ENCODE data around the gene SLC26A9.

The SLC26A9 gene

DNA sequence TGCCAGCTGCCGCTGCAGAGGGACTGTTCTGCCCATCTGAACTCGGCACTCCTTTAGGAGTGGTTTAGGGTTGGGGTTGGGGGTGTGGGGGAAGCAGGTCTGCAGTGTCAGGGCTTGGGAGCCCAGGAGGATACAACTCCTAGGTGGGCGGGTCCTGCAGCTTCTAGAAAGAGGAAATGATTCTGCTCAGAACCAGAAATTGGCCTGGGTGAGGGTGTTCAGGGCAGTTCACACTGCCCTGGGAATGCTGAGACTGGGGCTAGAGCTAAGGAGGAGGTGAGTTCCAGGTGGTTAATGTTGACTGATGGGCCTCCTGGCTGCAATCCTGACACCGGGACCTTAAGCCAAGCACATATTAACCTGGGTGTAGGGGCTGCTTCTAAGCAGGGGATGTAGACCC lies 4.8 kb upstream of the SLC26A9 start:
- DNase-seq, result no peak

DNA sequence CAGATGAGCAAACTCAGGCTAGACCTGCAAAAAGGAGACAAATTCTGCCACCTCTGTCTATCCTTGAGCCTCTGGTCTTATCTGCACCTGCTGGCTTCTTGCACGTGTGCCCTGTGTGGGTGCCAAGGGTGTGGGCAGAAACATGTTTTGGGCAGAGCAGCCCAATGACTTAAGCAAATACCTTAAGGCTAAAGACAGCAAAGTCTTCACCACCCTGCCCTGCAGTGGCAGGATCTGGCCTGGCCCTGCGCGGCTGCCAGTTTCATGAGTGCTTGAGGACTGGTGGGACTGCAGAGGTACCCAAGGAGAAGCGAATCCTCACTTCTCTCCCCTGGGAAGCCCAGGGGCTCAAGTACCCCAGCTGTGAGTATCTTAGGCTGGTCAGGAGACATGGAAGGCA lies 3.8 kb upstream of the SLC26A9 start:
- DNase-seq, result no peak

DNA sequence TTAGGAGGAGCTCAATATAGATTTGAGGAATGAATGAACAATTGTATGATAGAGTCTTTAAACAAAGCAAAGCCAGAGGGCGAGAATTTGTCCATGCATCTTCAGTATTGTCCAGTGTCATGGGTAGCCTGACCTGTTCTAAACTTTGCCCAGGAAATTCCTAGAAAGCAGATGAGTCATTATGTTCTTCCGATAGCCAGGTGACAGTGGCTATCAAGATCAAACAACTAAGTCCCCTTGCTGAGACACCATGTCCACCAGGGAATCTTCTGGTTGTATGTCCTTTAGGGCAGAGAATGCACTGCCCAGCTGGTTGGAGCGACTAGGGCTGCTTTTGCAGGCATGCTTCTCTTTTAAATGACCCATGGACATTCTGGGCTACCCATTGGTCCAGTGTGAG lies 1.8 kb upstream of the SLC26A9 start:
- no peak for DNase-seq

- DNase-seq, result no peak
Measured at GRCh38 chr1:205944525-205944924, 1.3 kb upstream of the SLC26A9 start.

DNA sequence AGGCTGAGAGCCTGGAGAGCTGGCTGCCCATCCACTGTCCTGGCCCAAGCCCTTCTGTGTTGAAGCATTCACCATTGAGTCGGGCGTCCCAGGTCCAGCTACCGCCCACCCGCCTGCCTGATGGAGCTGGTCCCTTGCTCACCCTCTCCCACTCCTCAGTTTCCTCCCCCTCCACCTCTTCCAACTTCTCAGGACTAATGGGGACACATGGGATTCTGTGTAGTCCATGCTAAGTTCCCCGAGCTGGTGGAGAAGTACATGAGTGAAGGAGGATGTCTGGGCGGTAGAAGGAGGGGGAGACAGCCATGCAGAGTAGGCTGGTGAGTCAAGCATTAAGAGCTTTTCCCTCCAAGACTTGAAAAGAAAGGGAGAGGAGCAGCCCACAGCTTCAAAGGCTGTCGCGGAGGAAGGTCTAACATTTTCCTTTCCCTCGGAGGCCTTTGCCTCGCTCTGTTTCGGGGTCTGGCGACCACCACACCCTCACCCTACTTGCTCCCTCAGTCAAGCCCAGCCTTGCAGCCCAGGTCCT lies 561 bp downstream of the SLC26A9 start:
- DNase-seq, result no peak

DNA sequence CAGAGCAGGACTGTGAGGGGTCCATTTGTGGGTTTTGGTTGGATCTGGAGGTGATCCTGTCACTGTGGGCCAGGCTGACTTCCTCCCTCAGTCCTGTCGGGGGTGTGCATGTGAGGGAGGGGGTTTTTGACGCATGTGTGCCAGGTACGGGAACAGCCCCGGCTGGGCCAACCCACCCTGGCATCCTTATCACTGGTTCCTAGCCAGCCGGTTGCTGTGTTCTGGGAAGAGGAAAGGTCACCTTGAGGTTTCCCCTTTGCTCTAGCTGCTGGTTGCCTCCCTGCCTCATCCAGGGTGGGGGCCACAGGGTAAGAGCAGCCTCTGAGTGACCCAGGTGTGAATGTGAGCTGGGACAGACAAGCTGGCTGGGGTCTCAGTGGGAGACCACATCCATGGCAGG lies 2.5 kb downstream of the SLC26A9 start:
- no peak for DNase-seq

- DNase-seq, result no peak
Measured at GRCh38 chr1:205939690-205940330, 3.4 kb downstream of the SLC26A9 start.

DNA sequence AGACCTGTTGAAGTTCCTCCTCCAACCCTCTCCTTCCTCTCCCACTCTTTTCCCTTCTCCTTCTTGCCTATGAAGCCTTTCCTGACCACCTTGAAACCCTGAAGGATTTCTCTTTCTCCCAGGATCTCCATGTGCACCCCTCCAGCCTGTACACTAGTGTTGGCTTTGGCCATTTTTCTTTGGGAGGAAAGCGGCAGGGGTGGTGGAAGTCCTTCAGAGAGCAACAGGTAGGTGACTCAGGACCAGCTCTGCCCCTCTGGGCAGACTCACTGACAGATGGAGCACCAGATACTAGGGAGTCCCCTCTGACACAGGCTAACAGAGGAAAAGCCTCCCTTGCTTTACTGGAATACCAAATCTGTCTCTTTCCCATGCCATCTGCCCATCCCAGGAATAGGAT lies 4.6 kb downstream of the SLC26A9 start:
- DNase-seq, result no peak

DNA sequence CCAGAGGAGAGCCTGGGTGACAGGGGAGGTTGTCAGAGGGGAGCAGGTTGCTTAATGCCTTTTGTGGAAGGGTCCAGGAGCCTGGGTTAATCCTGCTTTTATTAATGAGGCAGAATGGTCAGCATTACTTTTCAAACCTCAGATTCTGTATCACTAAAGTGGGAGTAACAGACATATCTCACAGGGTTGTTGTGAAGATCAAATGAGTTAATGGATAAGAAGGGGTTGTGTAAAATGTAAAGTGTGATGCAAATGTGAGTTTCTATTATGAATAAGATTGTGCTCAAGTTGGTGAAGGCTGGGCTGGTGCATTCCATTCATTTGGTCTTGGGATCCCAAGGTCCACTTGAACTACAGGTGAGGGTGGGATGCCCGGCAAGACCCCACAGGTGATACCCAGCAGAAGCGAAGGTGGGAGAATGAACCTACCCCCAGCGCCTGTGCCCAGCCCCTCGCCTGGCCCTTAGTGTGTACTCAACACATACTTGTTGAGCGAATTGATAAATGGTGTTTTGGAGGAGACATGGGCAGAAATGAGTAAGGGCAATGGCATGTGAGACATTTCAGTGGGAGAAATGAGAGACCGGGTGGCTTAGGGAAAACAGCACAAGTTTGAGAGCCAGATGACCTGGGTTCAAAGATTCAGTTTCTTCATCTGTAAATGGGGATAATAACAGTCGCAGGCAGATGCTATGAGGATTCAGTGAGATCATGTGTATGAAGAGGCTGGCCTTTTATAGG lies 6.2 kb downstream of the SLC26A9 start:
- no peak for DNase-seq

- no peak for DNase-seq
Measured at GRCh38 chr1:205936311-205936710, 6.9 kb downstream of the SLC26A9 start.

- no peak for DNase-seq
Measured at GRCh38 chr1:205935869-205936268, 7.4 kb downstream of the SLC26A9 start.

DNA sequence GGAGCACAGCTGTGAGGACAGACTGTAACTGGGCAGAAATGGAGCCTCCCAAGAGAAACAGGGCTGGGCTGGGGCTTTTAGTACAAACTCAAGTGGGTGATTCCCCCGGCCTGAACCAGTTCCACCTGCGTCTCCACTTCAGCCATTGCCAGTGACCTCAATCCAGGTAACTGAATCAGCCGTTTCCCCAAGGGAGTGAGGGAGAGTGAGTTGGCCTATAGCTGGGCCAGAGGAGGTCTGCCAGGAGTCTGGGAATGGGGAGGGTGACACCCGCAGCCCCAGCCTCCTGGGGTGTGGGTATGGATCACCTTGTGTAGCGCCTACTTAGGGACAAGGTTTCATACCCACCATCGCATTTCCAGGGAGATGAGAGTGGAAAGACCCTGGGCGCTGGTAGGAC lies 8.5 kb downstream of the SLC26A9 start:
- DNase-seq, result no peak

DNA sequence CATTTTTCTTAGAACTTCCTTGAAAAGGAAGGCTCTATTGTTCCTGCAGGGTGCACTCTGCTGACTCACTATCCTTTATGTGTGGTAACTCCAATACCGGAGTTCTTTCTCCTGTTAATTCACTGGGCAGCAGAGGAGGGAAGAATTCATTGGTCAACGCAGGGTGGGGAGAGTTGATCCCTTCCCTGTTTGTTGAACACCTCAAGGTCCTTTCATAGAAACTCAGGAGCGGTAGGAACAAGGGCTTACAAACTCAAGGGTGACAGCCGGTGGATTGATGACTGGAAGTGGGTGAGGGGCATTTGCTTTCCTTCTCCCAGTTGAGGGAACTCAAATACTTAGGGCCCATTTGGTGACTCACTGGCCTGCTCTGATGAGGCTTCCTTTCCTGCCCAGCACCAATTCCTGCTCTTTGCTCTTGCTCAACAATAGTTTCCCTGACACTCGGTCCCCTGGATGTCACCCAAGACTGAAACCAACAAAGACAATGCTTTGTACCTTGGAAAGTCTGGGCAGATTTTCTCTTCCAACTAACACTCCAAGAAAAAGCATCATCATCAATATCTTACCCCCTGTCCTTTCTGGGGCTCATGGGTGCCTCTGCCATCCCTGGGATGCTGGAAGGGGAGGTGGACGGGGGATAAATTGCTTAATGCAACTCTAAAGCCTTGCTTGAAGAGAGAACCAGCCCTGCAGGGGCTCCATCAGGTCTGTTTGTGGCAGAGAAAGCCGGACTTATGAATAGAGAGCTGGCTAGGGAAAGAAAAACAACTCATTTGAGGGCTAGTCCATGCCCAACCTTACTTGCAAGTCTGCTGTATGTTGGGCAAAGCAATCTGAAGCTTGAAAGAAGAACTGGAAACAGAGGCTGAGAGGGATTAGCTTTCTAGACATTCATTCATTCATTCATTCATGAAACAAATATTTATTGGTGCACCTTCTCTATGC lies 9.3 kb downstream of the SLC26A9 start:
- DNase-seq, result peak; percentile 9

- DNase-seq, result no peak
Measured at GRCh38 chr1:205932776-205933175, 10.5 kb downstream of the SLC26A9 start.

DNA sequence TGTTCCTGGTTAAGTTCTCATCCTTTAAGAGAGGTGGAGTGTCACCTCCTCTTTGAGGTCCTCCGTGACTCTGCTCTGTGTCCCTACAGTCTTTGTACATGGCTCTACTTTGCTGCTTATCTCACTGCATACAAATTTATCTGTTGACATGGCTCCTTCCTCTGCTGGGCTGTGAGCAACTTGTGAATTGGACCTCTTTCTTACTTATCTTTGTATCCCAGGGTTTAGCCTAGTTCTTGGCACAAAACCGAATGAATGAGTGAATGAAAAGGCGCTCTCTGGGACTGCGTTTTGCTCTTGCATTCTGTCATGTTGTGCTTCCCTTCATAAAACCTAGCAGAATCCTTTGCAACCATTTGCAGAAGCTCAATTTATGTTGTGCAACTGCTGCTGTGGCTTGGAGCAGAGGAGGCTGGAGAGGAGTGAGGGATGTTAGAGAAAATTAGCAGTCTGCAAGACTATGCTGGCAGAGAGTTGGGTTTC lies 12.4 kb downstream of the SLC26A9 start:
- DNase-seq, result no peak

DNA sequence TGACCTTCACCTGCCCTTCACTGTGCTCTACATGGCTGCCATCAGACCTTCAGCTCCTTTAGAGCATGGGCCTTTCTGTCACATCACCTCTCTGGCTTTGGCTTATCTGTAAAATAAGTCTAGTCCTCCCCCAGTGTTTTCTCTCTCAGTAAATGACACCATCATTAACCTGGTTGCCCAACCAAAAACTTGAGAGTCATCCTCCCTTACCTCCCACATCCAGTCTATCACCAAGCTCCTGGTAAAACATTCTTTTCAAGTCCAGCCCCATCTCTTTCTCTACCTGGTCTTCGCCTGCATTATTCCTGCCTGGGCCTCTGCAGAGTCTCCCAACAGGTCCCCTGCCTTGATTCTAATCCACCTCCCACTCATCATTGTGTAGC lies 13.1 kb downstream of the SLC26A9 start:
- no peak for DNase-seq

GRCh38 chr1:205929496-205930194 lies 13.6 kb downstream of the SLC26A9 start:
- no peak for DNase-seq

- no peak for DNase-seq
Measured at GRCh38 chr1:205928317-205928716, 14.9 kb downstream of the SLC26A9 start.

- no peak for DNase-seq
Measured at GRCh38 chr1:205927676-205928075, 15.6 kb downstream of the SLC26A9 start.

- DNase-seq, result no peak
Measured at GRCh38 chr1:205927247-205927646, 16.0 kb downstream of the SLC26A9 start.

DNA sequence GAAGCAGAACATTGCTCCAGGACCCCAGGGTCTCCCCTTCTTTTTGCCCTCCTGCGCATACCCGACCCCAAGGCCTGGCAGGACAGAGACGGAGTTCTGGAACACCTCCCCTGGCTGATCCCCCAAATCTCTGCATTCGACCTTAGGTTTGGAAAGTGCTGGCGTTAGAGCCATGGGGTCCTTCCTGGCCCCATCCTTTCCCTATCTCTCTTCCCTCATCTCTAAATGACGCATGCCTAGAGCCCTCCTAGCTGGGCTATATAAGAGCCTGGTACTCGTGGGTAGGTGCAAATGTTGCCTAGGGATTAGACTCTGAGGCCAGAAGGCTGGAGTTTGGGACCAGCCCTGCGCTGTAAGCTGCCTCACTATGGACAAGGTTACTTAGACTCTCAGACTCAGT lies 16.6 kb downstream of the SLC26A9 start:
- no peak for DNase-seq

- no peak for DNase-seq
Measured at GRCh38 chr1:205926213-205926612, 17.0 kb downstream of the SLC26A9 start.

DNA sequence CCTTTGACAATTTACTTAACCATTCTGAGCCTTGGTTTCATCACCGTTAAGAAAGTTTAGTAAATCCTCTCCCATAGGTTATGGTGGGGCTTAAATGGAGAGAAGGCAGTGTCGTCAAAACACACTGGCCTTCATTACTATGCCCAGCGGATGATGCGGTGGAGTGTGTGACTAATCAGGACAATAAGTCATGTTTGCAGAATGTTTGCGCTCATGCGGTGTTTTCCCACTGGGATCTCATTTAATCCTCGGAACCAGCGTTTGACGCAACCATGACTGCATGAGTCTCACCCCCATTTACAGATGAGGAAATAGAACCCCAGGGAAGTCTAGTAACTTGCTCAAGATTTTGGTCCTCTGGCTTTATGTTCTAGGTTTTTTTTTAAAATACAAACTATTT lies 17.5 kb downstream of the SLC26A9 start:
- DNase-seq, result no peak
